HG03066 (cell line): Measurements from ENCODE around the gene AP5Z1.

ENCODE experiments used
- ATAC-seq: cut with Tn5 transposase; IDR thresholded peaks from one replicate; pipeline ENCODE4 v1.9.1; 2021; ENCODE audit warnings: low read depth; ENCODE audit not compliant: unreplicated experiment

Gene AP5Z1

GRCh38 chr7:4745971-4746919 lies 29.2 kb upstream of the AP5Z1 start:
- no peak for ATAC-seq

GRCh38 chr7:4747013-4747412 lies 28.4 kb upstream of the AP5Z1 start:
- no peak for ATAC-seq

GRCh38 chr7:4747746-4748145 lies 27.7 kb upstream of the AP5Z1 start:
- ATAC-seq, result no peak

- ATAC-seq, result no peak
Measured at GRCh38 chr7:4748231-4748681, 27.2 kb upstream of the AP5Z1 start.

- ATAC-seq, result no peak
Measured at GRCh38 chr7:4749363-4749762, 26.1 kb upstream of the AP5Z1 start.

- ATAC-seq, result no peak
Measured at GRCh38 chr7:4749798-4750197, 25.6 kb upstream of the AP5Z1 start.

GRCh38 chr7:4751398-4751947 lies 23.9 kb upstream of the AP5Z1 start:
- no peak for ATAC-seq

- peak; percentile 81 for ATAC-seq
Measured at GRCh38 chr7:4753598-4754432, 21.6 kb upstream of the AP5Z1 start.

- no peak for ATAC-seq
Measured at GRCh38 chr7:4754433-4755010, 20.9 kb upstream of the AP5Z1 start.

- no peak for ATAC-seq
Measured at GRCh38 chr7:4755045-4755444, 20.4 kb upstream of the AP5Z1 start.

- ATAC-seq, result no peak
Measured at GRCh38 chr7:4758111-4758510, 17.3 kb upstream of the AP5Z1 start.

GRCh38 chr7:4758791-4759190 lies 16.6 kb upstream of the AP5Z1 start:
- no peak for ATAC-seq

GRCh38 chr7:4759211-4759610 lies 16.2 kb upstream of the AP5Z1 start:
- no peak for ATAC-seq

- no peak for ATAC-seq
Measured at GRCh38 chr7:4760952-4761351, 14.5 kb upstream of the AP5Z1 start.

GRCh38 chr7:4762121-4763055 lies 13.0 kb upstream of the AP5Z1 start:
- ATAC-seq, result no peak

GRCh38 chr7:4763091-4763793 lies 12.2 kb upstream of the AP5Z1 start:
- ATAC-seq, result no peak

- no peak for ATAC-seq
Measured at GRCh38 chr7:4763794-4764185, 11.6 kb upstream of the AP5Z1 start.

GRCh38 chr7:4764402-4765007 lies 10.9 kb upstream of the AP5Z1 start:
- ATAC-seq, result no peak
